ENCODE measurements around the gene TENM4.

TENM4 gene

GRCh38 chr11:79244798-79245197, 196.0 kb downstream of the TENM4 start:
- Histone ChIP-seq H3K27me3 (replicated peaks) (no peaks in the 10 kb centered on the region), H3K27ac (peak overlapping the region; percentile 34), H3K4me3 (ENCODE audit: low read depth, low read length) (no peak overlapping the region), H3K36me3 (replicated peaks) (no peaks in the 10 kb centered on the region)
- no peak for TF ChIP-seq CTCF (IDR thresholded peaks at IDR 0.05; ENCODE audit: low read depth, low read length, missing control alignments)
- DNase-seq: no peak
- in situ Hi-C loops (cut with HindIII; ENCODE audit: low pct_ligation_motif_present, low sequenced_read_pairs): no loop called here

GRCh38 chr11:79244241-79244772, 196.5 kb downstream of the TENM4 start:
- Histone ChIP-seq H3K36me3 (replicated peaks) (no peaks in the 10 kb centered on the region), H3K27ac (peak overlapping the region; percentile 71), H3K27me3 (replicated peaks) (no peaks in the 10 kb centered on the region), H3K4me3 (ENCODE audit: low read depth, low read length) (no peak overlapping the region)
- TF ChIP-seq CTCF (IDR thresholded peaks at IDR 0.05; ENCODE audit: low read depth, low read length, missing control alignments): no peak
- in situ Hi-C loops (cut with HindIII; ENCODE audit: low pct_ligation_motif_present, low sequenced_read_pairs): no loop called here
- peak; percentile 84 for DNase-seq

DNA sequence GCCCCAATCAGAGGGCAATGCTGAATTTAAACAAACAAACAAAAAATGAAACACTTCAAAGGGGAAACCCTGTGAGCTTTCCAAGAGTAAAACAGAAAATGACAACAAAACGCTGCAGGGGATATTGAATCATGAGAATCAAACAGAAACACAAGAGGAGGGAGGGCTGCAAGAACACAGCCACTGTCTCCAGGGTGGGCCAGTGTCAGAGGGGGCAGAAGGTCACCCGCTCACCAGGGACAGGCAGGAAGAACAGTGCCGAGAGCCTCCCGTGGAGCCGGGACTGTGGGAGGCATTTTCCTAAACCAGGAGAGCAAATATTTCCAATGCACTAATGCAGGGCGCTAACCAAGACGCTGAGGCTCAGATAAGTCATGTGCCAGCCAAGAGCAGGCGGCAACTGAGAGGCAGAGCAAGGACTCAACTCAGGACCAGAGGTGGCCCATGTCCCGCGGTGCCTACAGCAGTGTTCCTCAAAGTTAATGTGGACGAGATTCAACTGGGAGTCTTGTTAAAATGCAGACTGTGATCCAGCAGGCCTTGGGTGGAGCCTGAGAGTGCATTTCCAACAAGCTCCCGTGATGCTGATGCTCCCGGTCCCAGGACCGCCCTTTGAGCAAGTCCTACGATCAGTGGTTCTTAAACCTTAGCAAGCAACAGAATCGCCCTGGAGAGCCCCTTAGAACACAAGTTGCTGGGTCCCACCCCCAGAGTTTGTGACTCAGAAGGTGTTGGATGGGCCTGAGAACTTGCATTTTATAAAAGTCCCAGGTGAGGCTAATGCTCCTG, 197.2 kb downstream of the TENM4 start:
- Histone ChIP-seq H3K36me3 (replicated peaks) (no peaks in the 10 kb centered on the region), H3K27ac (peak overlapping the region; percentile 71), H3K4me3 (ENCODE audit: low read depth, low read length) (no peak overlapping the region), H3K27me3 (replicated peaks) (no peaks in the 10 kb centered on the region)
- no peak for TF ChIP-seq CTCF (IDR thresholded peaks at IDR 0.05; ENCODE audit: low read depth, low read length, missing control alignments)
- in situ Hi-C loops (cut with HindIII; ENCODE audit: low pct_ligation_motif_present, low sequenced_read_pairs): no loop called here
- no peak for DNase-seq

DNA sequence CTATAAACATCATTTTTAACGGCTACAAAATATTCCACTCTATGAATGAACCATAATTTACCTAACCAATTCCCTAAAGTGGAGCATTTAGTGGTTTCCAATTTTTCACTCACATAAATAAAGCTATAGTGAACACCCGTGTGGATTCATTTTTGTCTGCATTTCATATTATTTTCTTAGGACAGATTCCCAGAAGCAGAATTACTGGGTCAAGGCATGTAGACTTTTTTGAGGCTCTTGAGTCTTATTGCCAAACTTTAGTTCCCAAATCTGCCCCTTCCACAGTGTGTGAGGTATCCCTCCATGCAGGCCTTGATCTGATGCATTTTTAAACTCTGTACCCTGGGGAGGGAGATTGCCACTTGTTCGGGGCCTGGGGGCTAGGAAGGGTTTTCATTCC, 198.2 kb downstream of the TENM4 start:
- no peak for DNase-seq
- H3K27me3 ChIP-seq (replicated peaks): no peaks in the 10 kb centered on the region
- in situ Hi-C loops (cut with HindIII; ENCODE audit: low pct_ligation_motif_present, low sequenced_read_pairs): no loop called here
- H3K36me3 ChIP-seq (replicated peaks): no peaks in the 10 kb centered on the region
- no peak overlapping the region for H3K27ac ChIP-seq
- TF ChIP-seq CTCF (IDR thresholded peaks at IDR 0.05; ENCODE audit: low read depth, low read length, missing control alignments): no peak
- no peak overlapping the region for H3K4me3 ChIP-seq (ENCODE audit: low read depth, low read length)

- TF ChIP-seq CTCF (IDR thresholded peaks at IDR 0.05; ENCODE audit: low read depth, low read length, missing control alignments): no peak
- no peak for DNase-seq
- H3K27ac ChIP-seq: no peak overlapping the region
- no peaks in the 10 kb centered on the region for H3K36me3 ChIP-seq (replicated peaks)
- in situ Hi-C loops (cut with HindIII; ENCODE audit: low pct_ligation_motif_present, low sequenced_read_pairs): no loop called here
- H3K4me3 ChIP-seq (ENCODE audit: low read depth, low read length): no peak overlapping the region
- no peaks in the 10 kb centered on the region for H3K27me3 ChIP-seq (replicated peaks)
Observed at GRCh38 chr11:79241852-79242241, 199.0 kb downstream of the TENM4 start.

Data from brain microvascular endothelial cell (primary cell).